Astrocyte of the spinal cord (primary cell): ENCODE results near the gene ANGEL1.

ENCODE experiments used
- DNase-seq: peaks from one replicate; pipeline ENCODE4 v3.0.0; 2011; ENCODE audit warnings: low read depth, low spot score
- H3K4me3 ChIP-seq: 2 replicates; pipeline ENCODE4 v1.5.1; 2011; ENCODE audit warnings: low read depth, mild to moderate bottlenecking, low read length, moderate library complexity
- in situ Hi-C: cut with HindIII; loops from 2 replicates; pipeline ENCODE4 v1.10.0; 2017; ENCODE audit warnings: low sequenced_read_pairs
- TF ChIP-seq, protein P1 (sequence below): IDR thresholded peaks from 2 replicates; pipeline ENCODE4 v1.5.1; 2012; ENCODE audit warnings: low read depth, mild to moderate bottlenecking, low read length, inconsistent platforms

Gene ANGEL1

DNA sequence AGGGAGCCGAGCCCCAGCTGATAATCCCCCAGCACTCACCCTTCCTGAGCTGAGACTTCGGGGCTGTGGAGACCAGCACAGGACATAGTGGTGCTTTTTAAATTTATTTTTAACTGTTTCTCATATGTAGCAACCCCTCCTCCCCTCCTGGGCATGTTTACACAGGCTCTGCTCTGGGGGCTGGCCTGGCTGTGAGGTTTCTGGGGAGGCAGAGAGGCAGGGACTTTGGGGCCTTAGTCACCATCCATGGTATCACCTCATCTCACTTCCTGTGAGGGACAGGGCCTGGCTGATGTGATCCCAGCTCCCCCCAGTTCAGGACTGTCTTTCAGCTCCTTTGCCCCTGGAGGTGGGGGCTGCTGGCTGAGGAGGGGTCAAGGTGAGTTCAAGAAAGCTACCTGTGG is 31.0 kb downstream of the ANGEL1 start:
- TF ChIP-seq, protein P1, sequence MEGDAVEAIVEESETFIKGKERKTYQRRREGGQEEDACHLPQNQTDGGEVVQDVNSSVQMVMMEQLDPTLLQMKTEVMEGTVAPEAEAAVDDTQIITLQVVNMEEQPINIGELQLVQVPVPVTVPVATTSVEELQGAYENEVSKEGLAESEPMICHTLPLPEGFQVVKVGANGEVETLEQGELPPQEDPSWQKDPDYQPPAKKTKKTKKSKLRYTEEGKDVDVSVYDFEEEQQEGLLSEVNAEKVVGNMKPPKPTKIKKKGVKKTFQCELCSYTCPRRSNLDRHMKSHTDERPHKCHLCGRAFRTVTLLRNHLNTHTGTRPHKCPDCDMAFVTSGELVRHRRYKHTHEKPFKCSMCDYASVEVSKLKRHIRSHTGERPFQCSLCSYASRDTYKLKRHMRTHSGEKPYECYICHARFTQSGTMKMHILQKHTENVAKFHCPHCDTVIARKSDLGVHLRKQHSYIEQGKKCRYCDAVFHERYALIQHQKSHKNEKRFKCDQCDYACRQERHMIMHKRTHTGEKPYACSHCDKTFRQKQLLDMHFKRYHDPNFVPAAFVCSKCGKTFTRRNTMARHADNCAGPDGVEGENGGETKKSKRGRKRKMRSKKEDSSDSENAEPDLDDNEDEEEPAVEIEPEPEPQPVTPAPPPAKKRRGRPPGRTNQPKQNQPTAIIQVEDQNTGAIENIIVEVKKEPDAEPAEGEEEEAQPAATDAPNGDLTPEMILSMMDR, result no peak
- no peak overlapping the region for H3K4me3 ChIP-seq
- in situ Hi-C loops, result no loop called here
- no peak for DNase-seq

DNA sequence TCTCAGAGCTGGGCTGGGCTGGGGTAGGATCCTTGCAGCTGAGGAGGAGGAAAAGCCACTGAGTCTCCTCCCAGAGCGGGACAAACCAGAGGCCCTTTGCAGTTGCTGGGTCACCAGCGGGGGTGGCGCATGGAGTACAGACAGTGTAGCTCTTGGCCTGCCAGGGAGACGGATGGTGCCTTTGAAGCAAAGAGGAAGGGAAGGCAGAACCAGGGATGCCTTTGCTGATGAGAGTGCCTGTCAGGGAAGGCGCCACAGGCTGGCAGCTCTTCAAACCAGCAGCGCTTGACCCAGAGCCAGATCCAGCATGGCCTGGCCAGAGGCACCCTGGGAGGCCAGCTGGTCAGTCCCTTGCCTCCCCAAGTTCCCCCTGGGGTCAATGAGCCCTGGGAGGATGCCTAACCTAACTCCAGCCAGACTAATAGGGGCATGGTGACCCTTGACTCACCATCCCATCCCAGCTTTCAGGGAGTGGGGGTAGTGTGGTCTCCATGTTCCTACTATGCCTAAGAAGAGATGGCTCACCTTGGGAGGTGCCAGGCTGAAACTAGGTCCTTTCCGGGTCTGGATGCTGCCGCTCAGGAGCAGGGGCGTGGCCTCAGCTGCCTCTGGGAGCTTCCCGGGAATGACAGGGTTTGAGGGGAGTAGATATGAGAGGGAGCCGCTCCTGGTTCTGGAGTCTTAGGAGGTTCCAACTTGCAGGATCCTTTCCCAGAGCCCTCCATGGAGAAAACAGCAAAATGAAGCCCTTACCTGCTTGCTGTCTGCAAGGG is 31.6 kb downstream of the ANGEL1 start:
- H3K4me3 ChIP-seq, result no peak overlapping the region
- no peak for DNase-seq
- in situ Hi-C loops, result no loop called here
- TF ChIP-seq, protein P1, result no peak

DNA sequence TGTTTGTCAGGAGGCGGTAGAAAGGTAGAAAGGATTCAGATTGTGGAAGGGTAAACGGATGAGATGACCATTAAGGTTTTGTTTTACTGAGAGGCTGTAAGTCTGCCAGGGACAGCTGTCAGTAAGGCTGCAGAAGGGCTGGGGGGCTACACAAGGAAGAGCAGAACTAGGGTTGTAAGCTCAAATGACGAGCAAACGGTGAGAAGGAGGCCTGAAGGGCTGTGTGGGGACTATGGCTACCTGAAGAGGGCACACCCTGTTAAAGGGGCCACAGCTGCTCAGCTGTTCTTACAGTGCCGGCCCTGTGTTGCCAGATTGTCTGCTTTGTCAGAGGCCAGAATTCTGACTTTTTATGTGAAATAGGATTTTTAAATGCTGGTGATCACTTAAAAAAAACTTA is 32.3 kb downstream of the ANGEL1 start:
- in situ Hi-C loops, result no loop called here
- H3K4me3 ChIP-seq, result no peak overlapping the region
- no peak for DNase-seq
- TF ChIP-seq, protein P1, result no peak

DNA sequence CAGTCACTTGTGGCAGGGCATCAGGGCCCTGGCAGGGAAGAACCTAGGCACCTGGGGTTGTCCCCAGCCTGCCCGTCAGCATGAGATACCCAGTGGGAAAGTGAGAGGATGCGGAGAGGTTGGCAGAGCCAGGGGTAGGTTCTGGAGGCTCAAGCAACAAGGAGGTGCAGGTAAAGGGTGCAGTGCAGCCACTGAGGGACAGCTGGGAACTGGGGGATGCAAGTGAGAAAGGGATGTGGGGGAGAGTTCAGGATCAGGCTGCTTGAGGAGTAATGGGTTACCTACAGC is 32.7 kb downstream of the ANGEL1 start:
- H3K4me3 ChIP-seq, result no peak overlapping the region
- in situ Hi-C loops, result no loop called here
- TF ChIP-seq, protein P1, result no peak
- DNase-seq, result no peak

DNA sequence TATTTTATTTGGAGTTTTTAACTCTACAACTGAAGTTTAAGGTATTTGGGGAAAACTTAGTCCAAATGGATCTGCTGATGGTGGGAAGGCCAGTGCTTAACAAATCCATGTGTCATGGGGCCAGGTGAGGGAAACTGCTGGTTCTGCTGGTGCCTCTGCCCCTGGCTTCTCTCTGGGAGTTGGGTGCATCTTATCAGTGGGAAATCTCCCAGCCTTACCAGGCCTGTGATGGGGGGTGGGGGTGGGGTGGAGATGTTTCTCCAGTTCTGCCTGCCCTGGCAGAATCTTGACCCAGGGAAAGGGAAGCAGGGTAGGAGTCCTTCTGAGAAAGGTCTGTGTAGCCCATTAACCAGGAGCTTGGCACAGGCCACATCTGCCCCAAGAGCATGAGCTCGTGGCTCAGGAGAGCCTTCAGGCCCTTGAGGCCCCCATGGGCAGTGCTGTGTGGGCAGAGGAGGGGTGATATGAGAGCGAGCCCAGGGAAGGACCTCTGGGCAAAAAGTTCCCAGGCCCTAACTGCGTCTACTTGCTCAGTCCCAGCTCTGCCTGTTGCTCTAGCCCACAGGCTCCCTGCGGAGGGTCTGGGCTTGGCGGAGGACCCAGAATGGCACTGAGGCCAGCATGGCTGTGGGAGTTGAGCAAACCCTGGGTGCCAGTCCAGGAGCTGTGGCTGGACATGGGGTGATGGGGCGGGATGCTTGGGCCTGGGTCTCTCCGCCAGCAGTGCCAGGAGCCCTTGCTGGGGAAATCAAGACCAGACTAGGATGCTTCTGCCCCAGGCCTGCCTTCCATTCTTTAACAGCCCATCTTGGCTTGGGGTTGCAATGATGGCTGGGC is 33.2 kb downstream of the ANGEL1 start:
- in situ Hi-C loops, result no loop called here
- TF ChIP-seq, protein P1, result no peak
- H3K4me3 ChIP-seq, result no peak overlapping the region
- DNase-seq, result no peak

DNA sequence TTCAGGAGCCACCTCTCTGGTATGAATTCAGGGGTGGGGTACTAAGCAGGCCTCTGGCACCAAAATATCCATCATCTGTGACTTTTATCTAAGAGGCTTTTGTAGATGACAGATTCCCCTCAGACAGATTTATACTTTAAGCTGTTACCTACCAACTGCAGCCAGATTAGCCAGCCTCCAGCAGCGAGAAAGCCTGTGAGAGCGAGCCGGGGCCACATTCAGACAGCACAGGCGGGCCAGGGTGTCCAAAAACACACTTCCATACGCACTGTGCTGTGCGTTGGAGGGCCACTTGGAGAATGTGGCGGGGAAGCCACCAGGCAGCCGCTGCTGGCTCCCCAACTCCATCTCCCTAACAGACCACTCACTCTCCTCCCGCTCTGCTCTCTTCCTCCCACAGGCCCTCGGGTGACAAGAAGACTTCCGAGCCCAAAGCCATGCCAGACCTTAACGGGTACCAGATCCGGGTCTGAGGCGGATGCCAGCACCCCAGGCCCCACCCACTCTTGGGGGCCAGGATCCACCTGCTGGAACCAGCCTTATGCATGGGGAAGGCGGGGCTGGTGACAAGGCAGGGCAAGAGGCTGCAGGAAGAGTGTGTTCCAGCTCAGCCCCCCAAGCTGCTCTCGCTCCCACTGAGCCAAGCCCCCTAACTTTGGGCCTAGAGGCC is 34.0 kb downstream of the ANGEL1 start:
- in situ Hi-C loops, result no loop called here
- no peak overlapping the region for H3K4me3 ChIP-seq
- DNase-seq, result no peak
- TF ChIP-seq, protein P1, result no peak
